Hepatocyte (in vitro differentiated cells): Measurements from ENCODE around the gene GMPR. TPM values are rescaled to one million over a fixed set of nuclear protein-coding genes. Genes with fewer than 3 reads are reported as not detected.

ENCODE experiments used
- DNase-seq: peaks from one replicate; pipeline ENCODE4 v3.0.0-alpha.2; 2016; ENCODE audit warnings: low spot score
- H2AFZ ChIP-seq: fragments of 200-600 bp; sonication (generic); 2 replicates; pipeline ENCODE4 v1.6.0; 2016; ENCODE audit warnings: antibody characterized with exemption, mild to moderate bottlenecking
- H3K27ac ChIP-seq: fragments of 200-600 bp; sonication (generic); 2 replicates; pipeline ENCODE4 v1.5.1; 2016; ENCODE audit warnings: mild to moderate bottlenecking
- H3K27me3 ChIP-seq: fragments of 200-600 bp; sonication (generic); 2 replicates; pipeline ENCODE4 v1.6.1; 2016
- H3K36me3 ChIP-seq: fragments of 200-600 bp; sonication (generic); replicated peaks from 2 replicates; pipeline ENCODE4 v1.5.1; 2016; ENCODE audit warnings: low read depth; ENCODE audit not compliant: insufficient read depth
- H3K4me1 ChIP-seq: fragments of 200-600 bp; sonication (generic); 2 replicates; pipeline ENCODE4 v1.5.1; 2016; ENCODE audit warnings: mild to moderate bottlenecking, moderate library complexity; ENCODE audit not compliant: insufficient read depth
- H3K4me2 ChIP-seq: fragments of 200-600 bp; sonication (generic); 2 replicates; pipeline ENCODE4 v1.6.0; 2016
- H3K4me3 ChIP-seq: fragments of 200-600 bp; sonication (generic); 2 replicates; pipeline ENCODE4 v1.5.1; 2016; ENCODE audit warnings: mild to moderate bottlenecking
- H3K79me2 ChIP-seq: fragments of 200-600 bp; sonication (generic); 2 replicates; pipeline ENCODE4 v1.6.0; 2017; ENCODE audit warnings: mild to moderate bottlenecking
- H3K9me2 ChIP-seq: fragments of 200-600 bp; sonication (generic); replicated peaks from 2 replicates; pipeline ENCODE4 v1.6.0; 2017; ENCODE audit warnings: mild to moderate bottlenecking; ENCODE audit not compliant: insufficient read depth
- H3K9me3 ChIP-seq: fragments of 200-600 bp; sonication (generic); 2 replicates; pipeline ENCODE4 v1.5.1; 2016; ENCODE audit warnings: low read depth, mild to moderate bottlenecking
- H4K20me1 ChIP-seq: fragments of 200-600 bp; sonication (generic); 2 replicates; pipeline ENCODE4 v1.6.0; 2016; ENCODE audit warnings: mild to moderate bottlenecking; ENCODE audit not compliant: insufficient read depth, poor library complexity, severe bottlenecking
- CTCF ChIP-seq: fragments of 200-600 bp; sonication (generic); IDR thresholded peaks from 2 replicates; pipeline ENCODE4 v1.5.1; 2016; ENCODE audit warnings: antibody characterized with exemption, mild to moderate bottlenecking; ENCODE audit not compliant: poor library complexity
- EZH2 ChIP-seq: fragments of 200-600 bp; sonication (generic); IDR thresholded peaks from 2 replicates; pipeline ENCODE4 v1.6.1; 2016; ENCODE audit warnings: antibody characterized with exemption, mild to moderate bottlenecking, borderline replicate concordance
- EZH2phosphoT487 ChIP-seq: fragments of 200-600 bp; sonication (generic); IDR thresholded peaks from one replicate; pipeline ENCODE4 v1.6.1; 2018; ENCODE audit warnings: antibody characterized with exemption, mild to moderate bottlenecking, low read depth, moderate library complexity; ENCODE audit not compliant: unreplicated experiment, severe bottlenecking
- WGBS: methylation state at CpG from one replicate; pipeline ENCODE4 v1.1.6; 2016; ENCODE audit warnings: low lambda C conversion rate; ENCODE audit errors: missing lambda C conversion rate; 5-methylcytosine and 5-hydroxymethylcytosine counted together
- polyA plus RNA-seq: library from polyadenylated mRNA; unstranded; fragments of >200 nt; fragmentation: Nextera tagmentation; extraction: Ambion mirVana; gene quantifications from 2 replicates; pipeline ENCODE4 v1.2.1, GENCODE V29; 2016
- total RNA-seq: library from RNA; depleted of rRNA; stranded (reverse); fragments of >200 nt; gene quantifications from 2 replicates; pipeline ENCODE4 v1.2.3, GENCODE V29; 2014

The GMPR gene
- total and polyA plus RNA-seq, 2 experiments from 2014 or later: 6.1 to 16.5 TPM

GRCh38 chr6:16294371-16294770, 56.0 kb downstream of the GMPR start:
- Histone ChIP-seq H3K4me3 (no peak overlapping the region), H3K79me2 (no peaks in the 10 kb centered on the region), H3K4me2 (no peak overlapping the region), H3K9me2 (no peaks in the 10 kb centered on the region), H4K20me1 (no peaks in the 10 kb centered on the region), H3K27me3 (no peaks in the 10 kb centered on the region), H2AFZ (no peak overlapping the region), H3K36me3 (no peaks in the 10 kb centered on the region), H3K9me3 (no peaks in the 10 kb centered on the region), H3K4me1 (no peaks in the 10 kb centered on the region), H3K27ac (no peak overlapping the region)
- 94% methylated on average over 10 of the region's 10 CpGs for WGBS
- TF ChIP-seq EZH2 (no peak), EZH2phosphoT487 (no peak), CTCF (no peak)
- no peak for DNase-seq

- Histone ChIP-seq H3K4me3 (no peak overlapping the region), H3K9me3 (no peaks in the 10 kb centered on the region), H3K4me2 (no peak overlapping the region), H3K36me3 (no peaks in the 10 kb centered on the region), H3K4me1 (no peaks in the 10 kb centered on the region), H2AFZ (no peak overlapping the region), H3K9me2 (no peaks in the 10 kb centered on the region), H3K27ac (no peak overlapping the region), H4K20me1 (no peaks in the 10 kb centered on the region), H3K27me3 (no peaks in the 10 kb centered on the region), H3K79me2 (no peaks in the 10 kb centered on the region)
- WGBS: 88% methylated on average over 15 of the region's 15 CpGs
- no peak for TF ChIP-seq EZH2
- TF ChIP-seq EZH2phosphoT487: no peak
- TF ChIP-seq CTCF: no peak
- DNase-seq: no peak
Measured at GRCh38 chr6:16295060-16295459, 56.7 kb downstream of the GMPR start.

- Histone ChIP-seq H3K9me2 (no peaks in the 10 kb centered on the region), H3K4me1 (no peaks in the 10 kb centered on the region), H3K36me3 (no peaks in the 10 kb centered on the region), H3K79me2 (no peaks in the 10 kb centered on the region), H3K4me2 (no peak overlapping the region), H3K27ac (no peak overlapping the region), H3K4me3 (no peak overlapping the region), H4K20me1 (no peaks in the 10 kb centered on the region), H3K9me3 (no peaks in the 10 kb centered on the region), H2AFZ (no peak overlapping the region), H3K27me3 (no peaks in the 10 kb centered on the region)
- no peak for DNase-seq
- whole genome bisulfite sequencing: 94% methylated on average over 5 of the region's 5 CpGs
- TF ChIP-seq EZH2phosphoT487 (no peak), EZH2 (no peak), CTCF (no peak)
Measured at GRCh38 chr6:16295471-16295870, 57.1 kb downstream of the GMPR start.

GRCh38 chr6:16296061-16296670, 57.8 kb downstream of the GMPR start:
- Histone ChIP-seq H3K9me2 (no peaks in the 10 kb centered on the region), H3K4me3 (no peak overlapping the region), H3K27ac (no peak overlapping the region), H3K79me2 (no peaks in the 10 kb centered on the region), H3K4me1 (no peaks in the 10 kb centered on the region), H4K20me1 (no peaks in the 10 kb centered on the region), H2AFZ (no peak overlapping the region), H3K36me3 (no peaks in the 10 kb centered on the region), H3K27me3 (no peaks in the 10 kb centered on the region), H3K4me2 (no peak overlapping the region), H3K9me3 (no peaks in the 10 kb centered on the region)
- DNase-seq: no peak
- WGBS: 97% methylated on average over 7 of the region's 7 CpGs
- TF ChIP-seq CTCF (no peak), EZH2 (no peak), EZH2phosphoT487 (no peak)
